Gastrocnemius medialis (tissue), 4 donors: Measurements from ENCODE around the gene LRP5. TPM values are rescaled to one million over a fixed set of nuclear protein-coding genes. Genes with fewer than 3 reads are reported as not detected.

Source experiments
- ATAC-seq, 2 donors: fragments of 150-250 bp; one replicate each; pipeline ENCODE4 v1.9.1; 2016
- DNase-seq, 2 donors: peaks; one replicate each; pipeline ENCODE4 v3.0.0-alpha.2; 2019
- H3K27ac ChIP-seq, 4 donors: fragments of 200-600 bp; sonication (generic); 1 replicate in 1 of 4; 2 replicates in 3 of 4; pipeline ENCODE4 v1.5.1; 2016 to 2018; ENCODE audit warnings: mild to moderate bottlenecking in 2 of 4, moderate library complexity in 1 of 4
- H3K27me3 ChIP-seq, 3 donors: fragments of 200-600 bp; sonication (generic) in 2 of 3; 1 replicate in 1 of 3; 2 replicates in 2 of 3; pipeline versions ENCODE4 v1.5.1 to v1.6.0; 2016 to 2019; ENCODE audit warnings: mild to moderate bottlenecking in 1 of 3, moderate library complexity in 1 of 3
- H3K36me3 ChIP-seq, 2 donors: fragments of 200-600 bp; sonication (generic) in 1 of 2; one replicate each; pipeline ENCODE4 v1.5.1; 2017 to 2018
- H3K4me1 ChIP-seq, 2 donors: fragments of 200-600 bp; sonication (generic) in 1 of 2; one replicate each; pipeline ENCODE4 v1.5.1; 2016 to 2017; ENCODE audit warnings: mild to moderate bottlenecking in 2 of 2
- H3K4me3 ChIP-seq, 4 donors: fragments of 200-600 bp; sonication (generic) in 3 of 4; 1 replicate in 1 of 4; 2 replicates in 3 of 4; pipeline ENCODE4 v1.5.1; 2016 to 2019; ENCODE audit warnings: mild to moderate bottlenecking in 2 of 4
- H3K9me3 ChIP-seq, 3 donors: fragments of 200-600 bp; sonication (generic) in 2 of 3; 1 replicate in 1 of 3; 2 replicates in 2 of 3; pipeline ENCODE4 v1.5.1; 2016 to 2019
- CTCF ChIP-seq, 5 experiments: fragments of 450-650 bp in 3 of 5; fragments of 200-600 bp in 2 of 5; sonication (generic) in 2 of 5; IDR thresholded peaks in 4 of 5; conservative IDR thresholded peaks in 1 of 5; 1 replicate in 4 of 5; 2 replicates in 1 of 5; pipeline ENCODE4 v1.5.1; 2016 to 2019; ENCODE audit warnings: antibody characterized with exemption in 5 of 5, mild to moderate bottlenecking in 3 of 5, moderate library complexity in 3 of 5
- POLR2A ChIP-seq, 2 donors: fragments of 450-650 bp; IDR thresholded peaks; one replicate each; pipeline ENCODE4 v1.6.1; 2017; ENCODE audit warnings: antibody characterized with exemption in 2 of 2, mild to moderate bottlenecking in 2 of 2, moderate library complexity in 2 of 2
- in situ Hi-C, 4 donors: fragments of 200-750 bp; cut with MboI; loops; one replicate each; pipeline versions ENCODE4 v1.15.0 to v1.8.0; 2017; ENCODE audit warnings: low sequenced_read_pairs in 4 of 4
- intact Hi-C: fragments of 100-400 bp; cut with DNase I; formaldehyde crosslinking; loops from one replicate; pipeline ENCODE4 v1.15.1; 2023; ENCODE audit warnings: low total_unique reads
- total RNA-seq, 4 donors: library from RNA; depleted of rRNA; stranded (reverse); fragments of >200 nt; gene quantifications; one replicate each; pipeline versions ENCODE4 v1.1.0 to v1.2.3, GENCODE V29; 2016

LRP5 gene
- total RNA-seq, 4 donors from 2014 or later = 3.7 to 12.3 (median 8.1) TPM

DNA sequence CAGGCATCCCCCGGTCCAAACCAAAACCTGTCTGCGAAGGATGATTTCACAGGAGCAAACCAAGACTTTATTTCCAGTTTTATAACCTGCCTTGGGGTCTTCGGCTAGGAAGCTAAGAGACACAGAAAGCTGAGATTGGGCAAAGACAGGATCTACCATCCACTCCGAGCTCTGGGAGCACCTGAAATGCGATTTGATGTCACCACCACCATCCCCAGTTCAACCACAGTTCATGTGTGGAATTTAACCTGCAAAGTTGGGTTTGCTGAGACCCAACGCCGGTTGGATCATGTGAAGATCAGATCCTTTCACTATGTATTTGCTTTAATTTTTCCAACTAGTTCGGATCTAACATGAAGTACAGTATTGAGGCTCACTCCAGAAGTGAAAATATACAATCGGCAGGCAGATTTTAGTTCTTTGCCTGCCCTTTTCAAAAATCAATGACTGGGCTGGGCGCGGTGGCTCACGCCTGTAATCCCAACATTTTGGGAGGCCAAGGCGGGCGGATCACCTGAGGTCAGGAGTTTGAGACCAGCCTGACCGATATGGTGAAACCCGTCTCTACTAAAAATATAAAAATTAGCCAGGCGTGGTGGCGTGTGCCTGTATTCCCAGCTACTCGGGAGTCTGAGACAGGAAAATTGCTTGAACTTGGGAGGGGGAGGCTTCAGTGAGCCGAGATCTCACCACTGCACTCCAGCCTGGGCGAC, 39.2 kb upstream of the LRP5 start:
- TF ChIP-seq CTCF (IDR thresholded peaks at IDR 0.05 in 4 of 5, conservative IDR thresholded peaks at IDR 0.05 in 1 of 5) (no peak), POLR2A (IDR thresholded peaks at IDR 0.05) (no peak)
- in situ Hi-C loops = no loop called here

DNA sequence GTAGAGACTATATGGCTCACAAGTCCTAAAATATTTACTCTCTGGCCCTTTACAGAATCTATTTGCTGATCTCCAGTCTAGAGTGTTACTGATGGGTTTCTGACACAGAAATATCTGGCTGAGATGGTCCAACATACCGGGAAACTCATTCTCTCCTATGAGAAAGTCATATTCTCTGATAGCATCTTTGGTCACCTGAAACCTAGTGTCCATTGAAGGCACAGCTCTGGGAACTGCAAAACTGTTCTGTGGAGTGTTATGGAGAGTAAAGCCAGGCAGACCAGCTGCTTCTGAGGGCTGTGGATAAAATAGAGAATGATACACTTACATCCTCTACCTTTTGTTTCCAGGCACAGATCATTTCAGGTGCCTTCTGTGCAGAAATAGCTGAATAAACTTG, 38.1 kb upstream of the LRP5 start:
- no peak overlapping the region for H3K4me3 ChIP-seq
- H3K9me3 ChIP-seq = no peaks in the 10 kb centered on the region
- DNase-seq = no peak
- H3K27ac ChIP-seq = no peak overlapping the region
- TF ChIP-seq CTCF (IDR thresholded peaks at IDR 0.05 in 4 of 5, conservative IDR thresholded peaks at IDR 0.05 in 1 of 5) = no peak
- TF ChIP-seq POLR2A (IDR thresholded peaks at IDR 0.05) = no peak
- no peaks in the 10 kb centered on the region for H3K27me3 ChIP-seq
- in situ Hi-C loops (no loop called here), intact Hi-C loops (loop anchor here (5.0 kb wide), 2 partner anchors 152 to 242 kb away; partner anchors contain the start of genes CHKA and NDUFS8)
- H3K4me1 ChIP-seq = peaks cover 21 to 29% of the 10 kb centered on the region in 2 donors
- ATAC-seq = no peak
- H3K36me3 ChIP-seq = no peaks in the 10 kb centered on the region

More for the DNA sequence above, 39.2 kb upstream of the LRP5 start:
- no peak overlapping the region for H3K4me3 ChIP-seq
- intact Hi-C loops = loop anchor here (2.0 to 5.0 kb wide), 3 partner anchors 60 to 241 kb away; partner anchors contain the start of genes CHKA, KMT5B and NDUFS8
- DNase-seq = no peak
- H3K27ac ChIP-seq = peak overlapping the region in 2 of 4 donors; percentile 94 to 97
- peaks cover 21 to 31% of the 10 kb centered on the region in 2 donors for H3K4me1 ChIP-seq
- H3K27me3 ChIP-seq = no peaks in the 10 kb centered on the region
- no peak for ATAC-seq
- peaks cover 0 to under 1% of the 10 kb centered on the region in 2 donors for H3K36me3 ChIP-seq
- no peaks in the 10 kb centered on the region for H3K9me3 ChIP-seq

- Histone ChIP-seq H3K9me3 (no peaks in the 10 kb centered on the region), H3K4me1 (peaks cover 6 to 13% of the 10 kb centered on the region in 2 donors), H3K27me3 (no peaks in the 10 kb centered on the region), H3K4me3 (no peak overlapping the region), H3K27ac (no peak overlapping the region), H3K36me3 (no peaks in the 10 kb centered on the region)
- no peak for TF ChIP-seq CTCF (IDR thresholded peaks at IDR 0.05 in 4 of 5, conservative IDR thresholded peaks at IDR 0.05 in 1 of 5)
- TF ChIP-seq POLR2A (IDR thresholded peaks at IDR 0.05) = no peak
- no peak for DNase-seq
- ATAC-seq = no peak
- in situ Hi-C loops (no loop called here), intact Hi-C loops (no loop called here)
Observed at GRCh38 chr11:68275721-68276507, 36.5 kb upstream of the LRP5 start.

GRCh38 chr11:68276861-68277260, 35.5 kb upstream of the LRP5 start:
- in situ Hi-C loops (no loop called here), intact Hi-C loops (no loop called here)
- no peak overlapping the region for H3K27ac ChIP-seq
- TF ChIP-seq POLR2A (IDR thresholded peaks at IDR 0.05) = no peak
- no peak for TF ChIP-seq CTCF (IDR thresholded peaks at IDR 0.05 in 4 of 5, conservative IDR thresholded peaks at IDR 0.05 in 1 of 5)
- H3K27me3 ChIP-seq = no peaks in the 10 kb centered on the region
- no peaks in the 10 kb centered on the region for H3K36me3 ChIP-seq
- DNase-seq = no peak
- no peak for ATAC-seq
- H3K4me3 ChIP-seq = no peak overlapping the region
- H3K4me1 ChIP-seq = peaks cover 4 to 6% of the 10 kb centered on the region in 2 donors
- H3K9me3 ChIP-seq = no peaks in the 10 kb centered on the region
